Brain microvascular endothelial cell (primary cell): ENCODE measurements around the gene BOC.
"Not testable (repeated sequence)": the region's sequence is repeated elsewhere in the genome, so short reads cannot be mapped to it uniquely, and the experiment has no call there.

Experiments used
- DNase-seq: peaks from one replicate; pipeline ENCODE4 v3.0.0-alpha.2; 2020
- H3K27ac ChIP-seq: fragments of 250-450 bp; sonication (Bioruptor Pico); 2 replicates; pipeline ENCODE4 v1.5.1; 2020; ENCODE audit warnings: mild to moderate bottlenecking, moderate library complexity
- H3K27me3 ChIP-seq: fragments of 250-450 bp; sonication (Bioruptor Pico); replicated peaks from 2 replicates; pipeline ENCODE4 v1.5.1; 2020; ENCODE audit warnings: mild to moderate bottlenecking
- H3K36me3 ChIP-seq: fragments of 250-450 bp; sonication (Bioruptor Pico); replicated peaks from 2 replicates; pipeline ENCODE4 v1.5.1; 2020; ENCODE audit warnings: mild to moderate bottlenecking
- H3K4me3 ChIP-seq: 2 replicates; pipeline ENCODE4 v1.5.1; 2011; ENCODE audit warnings: low read depth, mild to moderate bottlenecking, control low read depth, low read length, moderate library complexity
- CTCF ChIP-seq: IDR thresholded peaks from 2 replicates; pipeline ENCODE4 v1.5.1; 2011; ENCODE audit warnings: low read depth, mild to moderate bottlenecking, moderate library complexity, low read length, control low read depth, inconsistent platforms; ENCODE audit errors: missing control alignments
- in situ Hi-C: cut with HindIII; loops from 2 replicates; pipeline ENCODE4 v1.10.0; 2017; ENCODE audit warnings: low sequenced_read_pairs, low pct_ligation_motif_present

The BOC gene

GRCh38 chr3:113166719-113167492, 44.5 kb upstream of the BOC start:
- Histone ChIP-seq H3K36me3 (no peaks in the 10 kb centered on the region), H3K27me3 (no peaks in the 10 kb centered on the region), H3K27ac (no peak overlapping the region), H3K4me3 (no peak overlapping the region)
- TF ChIP-seq CTCF = no peak
- no peak for DNase-seq
- in situ Hi-C loops = no loop called here

DNA sequence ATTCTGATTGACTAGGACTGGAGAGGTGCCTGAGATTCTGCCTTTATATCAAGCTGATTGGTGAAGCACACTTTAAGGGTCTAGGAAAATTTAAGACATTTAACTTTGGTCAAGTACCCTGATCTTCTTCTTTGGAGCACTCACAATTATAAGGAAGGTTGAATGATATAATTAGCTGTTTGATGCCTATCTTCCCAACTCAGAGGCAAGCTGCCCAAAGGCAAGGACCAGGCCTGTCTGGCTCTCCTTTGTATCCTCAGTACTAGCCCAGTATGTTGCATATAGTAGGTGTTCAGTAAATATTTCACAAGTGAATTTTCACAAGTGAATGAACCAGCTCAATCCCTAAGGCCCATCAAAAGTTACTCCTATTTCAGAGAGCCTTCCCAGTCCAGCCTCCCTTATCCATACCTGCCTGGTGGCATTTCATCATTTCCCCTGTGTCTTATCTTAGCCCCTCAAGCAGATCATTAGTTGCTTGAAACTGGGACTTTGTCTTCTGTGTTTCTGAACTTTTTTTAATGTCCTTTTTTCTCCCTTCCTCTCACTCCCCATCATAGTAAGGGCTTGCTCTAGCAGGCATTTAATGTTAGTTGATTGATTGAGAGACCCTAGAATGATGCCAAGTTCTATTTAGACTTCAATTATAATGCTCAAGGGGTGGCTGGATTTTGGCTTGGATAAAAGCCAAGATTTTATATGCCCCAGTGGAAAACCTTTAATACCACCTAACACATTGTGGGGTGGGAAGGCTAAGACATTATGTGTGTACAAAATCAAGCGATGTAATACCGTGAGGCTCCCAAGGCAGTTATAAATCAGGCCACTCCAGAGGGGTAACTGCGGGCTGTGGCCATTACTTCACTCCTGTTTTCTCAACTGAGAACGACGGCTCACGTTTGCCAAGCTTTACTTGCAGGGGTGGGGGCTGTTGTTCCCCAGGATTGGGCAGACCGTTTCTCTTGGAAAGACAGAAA, 43.2 kb upstream of the BOC start:
- Histone ChIP-seq H3K4me3 (no peak overlapping the region), H3K36me3 (no peaks in the 10 kb centered on the region), H3K27me3 (no peaks in the 10 kb centered on the region), H3K27ac (no peak overlapping the region)
- TF ChIP-seq CTCF = no peak
- no peak for DNase-seq
- in situ Hi-C loops = no loop called here

DNA sequence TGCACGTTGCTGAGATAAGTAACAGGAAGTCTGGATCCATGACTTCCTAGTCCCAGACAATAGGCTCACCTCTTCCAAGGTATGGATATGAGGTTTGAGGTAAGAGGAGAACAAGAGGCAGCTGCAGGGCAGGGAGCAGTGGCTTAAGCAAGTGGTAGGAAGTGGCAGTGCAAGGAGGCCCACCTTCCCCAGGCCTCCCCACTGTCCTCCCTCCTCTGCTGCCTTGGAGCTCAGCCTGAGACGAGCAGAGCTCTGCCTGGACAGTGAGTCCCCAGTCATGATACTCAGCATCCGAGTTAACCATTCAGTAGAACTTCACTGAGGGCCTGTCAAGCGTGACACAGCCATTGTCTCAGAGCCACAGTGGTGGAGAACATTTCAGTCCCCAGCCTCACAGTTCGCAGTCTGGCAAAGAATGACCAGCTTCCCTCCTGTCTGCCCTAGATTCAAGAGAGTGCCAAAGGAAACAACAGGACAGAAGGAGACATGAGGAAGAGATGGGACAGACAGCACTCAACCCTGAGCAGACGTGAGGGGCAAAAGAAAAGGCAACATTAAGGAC, 41.4 kb upstream of the BOC start:
- peak; percentile 2 for TF ChIP-seq CTCF
- Histone ChIP-seq H3K27ac (no peak overlapping the region), H3K4me3 (no peak overlapping the region), H3K27me3 (no peaks in the 10 kb centered on the region), H3K36me3 (no peaks in the 10 kb centered on the region)
- in situ Hi-C loops = no loop called here
- no peak for DNase-seq

DNA sequence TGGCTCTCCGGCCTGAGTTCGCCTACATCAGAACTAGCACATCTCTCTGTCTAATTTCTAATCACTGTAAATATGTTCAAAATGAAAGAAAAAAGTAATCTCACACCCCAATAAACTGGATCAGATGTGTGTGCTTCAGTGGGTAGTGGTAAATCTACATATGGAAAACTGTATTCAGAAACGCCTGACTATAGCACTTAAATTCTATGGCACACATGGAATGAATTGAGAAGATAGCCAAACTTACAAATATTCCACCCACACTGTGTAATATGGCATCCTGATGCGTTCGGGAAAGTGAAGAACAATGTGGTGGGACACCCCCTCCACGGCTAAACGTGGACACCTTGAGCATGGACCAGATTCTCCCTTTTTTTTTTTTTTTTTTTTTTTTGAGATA, 40.6 kb upstream of the BOC start:
- H3K27me3 ChIP-seq = no peaks in the 10 kb centered on the region
- TF ChIP-seq CTCF = no peak
- H3K4me3 ChIP-seq = no peak overlapping the region
- H3K27ac ChIP-seq = no peak overlapping the region
- in situ Hi-C loops = no loop called here
- no peaks in the 10 kb centered on the region for H3K36me3 ChIP-seq
- no peak for DNase-seq

- in situ Hi-C loops, H3K4me3 ChIP-seq, DNase-seq, H3K36me3 ChIP-seq, H3K27ac ChIP-seq, H3K27me3 ChIP-seq: not testable (repeated sequence)
Measured at GRCh38 chr3:113171675-113172300, 39.6 kb upstream of the BOC start.
